H1 (cell line): ENCODE data around the gene EGFR. TPM values are rescaled to one million over a fixed set of nuclear protein-coding genes. Genes with fewer than 3 reads are reported as not detected.

Source experiments
- TAF7 ChIP-seq: optimal IDR thresholded peaks from 2 replicates; pipeline ENCODE3; 2011; ENCODE audit warnings: low read depth, mild to moderate bottlenecking, inconsistent platforms, low read length, moderate library complexity, borderline replicate concordance
- polyA plus RNA-seq, 7 experiments: library from polyadenylated mRNA; depleted of rRNA in 3 of 7; stranded (reverse) in 5 of 7; unstranded in 2 of 7; fragments of >200 nt in 5 of 7; fragments of 200-250 nt in 2 of 7; gene quantifications; 1 replicate in 5 of 7; 2 replicates in 1 of 7; 4 replicates in 1 of 7; pipeline versions ENCODE4 v1.2.1 to v1.2.3, GENCODE V29; 2011 to 2013; ENCODE audit warnings: missing spikeins in 2 of 7, mixed read lengths in 2 of 7
- total RNA-seq: library from RNA; stranded (reverse); fragmentation: NEBNext Ultra II Directional; extraction: Animal tissue kit (Norgen Biotek cat#: 25700); gene quantifications from 2 replicates; pipeline ENCODE4 v1.2.1, GENCODE V29; 2021

EGFR gene
- total and polyA plus RNA-seq, 2 of the 8 experiments (the other 6 are each of a cell fraction or from before 2014, with no cell fraction given), result 1.9 to 5.8 TPM

DNA sequence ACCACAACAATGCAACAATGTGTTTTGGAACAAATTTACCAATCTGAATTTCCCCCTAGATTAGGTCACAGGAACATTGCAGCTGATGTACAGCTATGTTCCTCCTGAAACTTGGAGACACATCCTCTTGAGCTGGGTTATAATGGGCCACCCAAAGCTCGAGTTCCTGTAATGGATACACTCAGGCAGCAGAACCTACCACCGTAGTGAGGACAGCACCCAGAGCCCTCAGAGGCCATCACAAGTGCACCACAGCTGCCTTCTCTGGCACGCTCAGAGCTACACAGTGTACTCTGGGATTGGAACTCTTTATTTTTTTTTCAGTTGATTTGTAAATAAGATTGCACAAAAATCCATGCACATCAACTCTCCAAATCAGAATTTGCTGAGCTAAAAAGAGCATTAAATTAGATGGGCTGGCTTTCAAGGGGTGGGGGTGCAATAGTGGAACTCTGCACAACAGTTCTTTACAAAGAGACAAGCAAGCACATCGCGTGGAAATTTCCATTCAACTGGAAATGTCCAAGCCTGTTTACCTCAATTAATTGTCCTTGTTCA is 56.7 kb downstream of the EGFR start (continued):
- TF ChIP-seq TAF7, result no peak
